ENCODE measurements around the gene ME1.

GRCh38 chr6:83180426-83180950 lies 250.4 kb downstream of the ME1 start:
- TF ChIP-seq CEBPB (IDR thresholded peaks at IDR 0.05) (no peak), JUN (IDR thresholded peaks at IDR 0.05) (no peak), ELK1 (IDR thresholded peaks at IDR 0.05; ENCODE audit: low read depth, low read length) (no peak), POLR2A (IDR thresholded peaks at IDR 0.05; ENCODE audit: low read length) (no peak), REST (IDR thresholded peaks at IDR 0.05) (no peak), CTCF (IDR thresholded peaks at IDR 0.05) (no peak), EP300 (IDR thresholded peaks at IDR 0.05) (no peak), MAZ (IDR thresholded peaks at IDR 0.05; ENCODE audit: borderline replicate concordance, low read depth, low read length) (no peak), TP53 (CRISPR knock-in tag; IDR thresholded peaks at IDR 0.05) (no peak), CBX8 (IDR thresholded peaks at IDR 0.05) (no peak)
